GM10847 (cell line): Measurements from ENCODE around the gene TANGO6.

ENCODE experiments used
- POLR2A ChIP-seq: IDR thresholded peaks from 2 replicates; pipeline ENCODE4 v1.6.1; 2011; ENCODE audit not compliant: insufficient read length; ENCODE audit errors: extremely low read depth

TANGO6 gene

DNA sequence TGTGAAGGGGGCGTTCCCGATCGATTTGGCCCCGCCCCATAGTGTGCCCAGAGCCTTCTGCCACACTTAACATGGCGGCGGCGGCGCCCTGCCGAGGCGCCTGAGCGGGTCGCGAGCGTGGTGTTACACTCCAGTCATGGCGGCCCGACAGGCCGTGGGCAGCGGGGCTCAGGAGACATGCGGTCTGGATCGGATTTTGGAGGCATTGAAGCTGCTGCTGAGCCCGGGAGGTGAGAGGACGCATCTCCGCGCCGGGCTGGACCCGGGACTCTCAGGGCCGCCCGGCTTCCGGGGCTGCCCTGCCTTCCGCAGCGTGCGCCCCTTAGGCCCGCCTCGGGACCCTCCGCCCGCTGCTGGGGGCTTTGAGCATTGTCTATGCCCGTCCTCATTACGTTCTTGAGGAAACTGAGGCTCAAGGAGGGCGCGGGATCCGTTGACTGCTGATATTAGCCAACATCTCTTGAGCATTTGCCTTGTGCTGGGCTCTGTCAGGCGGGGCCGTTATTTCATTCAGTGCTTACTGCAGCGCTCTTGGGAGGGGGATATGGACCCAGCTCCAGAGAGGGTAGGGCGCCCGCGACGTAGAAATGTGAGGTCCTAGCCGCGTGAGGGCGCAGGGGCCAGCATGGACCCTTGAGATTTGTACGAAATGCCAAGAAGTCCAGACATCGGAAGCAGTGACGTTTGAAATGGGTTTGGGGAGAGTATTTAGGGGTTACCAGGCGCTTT lies at the start of gene TANGO6:
Gene TANGO6 (plus strand): TSS at position 50 of the 729 bp plus-strand sequence. CDS start 87 bp downstream, at position 137.
- peak; percentile 83 for TF ChIP-seq POLR2A

DNA sequence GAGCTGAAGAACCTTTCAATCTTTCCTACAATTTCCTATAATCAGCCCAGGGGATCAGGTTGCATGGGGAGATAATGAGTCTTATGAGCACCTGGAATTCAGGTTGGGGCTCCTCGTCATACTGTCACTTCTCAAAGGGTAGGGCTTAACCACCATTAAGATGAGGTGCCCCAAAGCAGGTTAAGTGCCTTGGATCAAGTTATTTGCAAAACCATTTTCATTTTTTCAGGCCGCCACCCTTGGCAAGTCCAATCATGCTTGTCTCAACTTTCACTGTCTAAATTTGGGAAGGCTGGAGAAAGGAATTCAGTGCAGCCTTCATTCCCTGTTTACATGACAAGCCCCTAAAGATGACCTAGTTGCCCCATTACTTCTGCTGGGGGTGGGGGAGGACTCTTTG lies 44.9 kb upstream of the TANGO6 start:
- no peak for TF ChIP-seq POLR2A

DNA sequence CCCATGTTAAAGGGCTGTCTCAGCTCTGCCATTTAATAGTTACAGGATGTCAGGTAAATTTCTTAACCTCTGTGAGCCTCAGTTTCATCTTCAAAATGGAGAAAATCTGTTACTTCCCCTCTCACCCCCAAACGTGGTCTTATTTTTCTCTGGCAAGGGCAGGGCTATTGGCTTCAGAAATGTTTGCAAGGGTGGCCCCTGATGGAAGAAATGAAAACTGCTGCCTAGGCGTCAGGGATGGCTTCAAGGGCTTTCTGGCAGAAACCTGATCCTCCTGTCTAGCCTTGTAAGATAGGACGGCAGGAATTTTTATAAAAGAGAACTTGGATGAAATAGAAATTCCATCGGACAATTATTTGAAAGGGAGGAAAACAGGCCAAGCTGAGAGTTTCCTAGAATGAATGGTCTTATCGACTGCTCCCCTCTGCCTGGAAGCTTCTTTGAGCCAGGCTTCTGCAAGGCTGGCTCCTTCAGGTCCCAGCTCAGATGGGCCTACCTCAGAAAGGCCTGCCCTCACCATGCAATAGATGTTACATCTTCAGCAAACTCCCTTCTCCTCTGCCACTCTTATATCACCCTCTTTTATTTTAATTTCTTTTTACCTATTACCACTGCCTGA lies 43.0 kb upstream of the TANGO6 start:
- TF ChIP-seq POLR2A: no peak

DNA sequence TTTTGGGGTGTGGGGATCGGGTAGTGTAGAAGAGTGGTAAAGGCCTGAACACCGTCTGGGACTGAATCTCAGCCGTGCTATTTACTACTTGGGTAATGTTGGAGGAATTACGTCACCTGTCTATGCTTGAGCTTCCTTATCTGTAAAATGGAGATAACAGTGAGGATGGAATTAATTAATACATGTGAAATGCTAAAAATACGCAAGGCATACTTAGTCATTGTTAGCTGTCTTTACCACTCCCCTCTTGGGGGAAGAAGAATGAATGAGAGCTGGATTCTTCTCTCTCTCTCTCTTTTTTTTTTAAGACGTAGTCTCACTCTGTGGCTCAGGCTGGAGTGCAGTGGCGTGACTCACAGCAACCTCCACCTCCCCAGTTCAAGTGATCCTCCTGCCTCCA lies 41.1 kb upstream of the TANGO6 start:
- TF ChIP-seq POLR2A: no peak

DNA sequence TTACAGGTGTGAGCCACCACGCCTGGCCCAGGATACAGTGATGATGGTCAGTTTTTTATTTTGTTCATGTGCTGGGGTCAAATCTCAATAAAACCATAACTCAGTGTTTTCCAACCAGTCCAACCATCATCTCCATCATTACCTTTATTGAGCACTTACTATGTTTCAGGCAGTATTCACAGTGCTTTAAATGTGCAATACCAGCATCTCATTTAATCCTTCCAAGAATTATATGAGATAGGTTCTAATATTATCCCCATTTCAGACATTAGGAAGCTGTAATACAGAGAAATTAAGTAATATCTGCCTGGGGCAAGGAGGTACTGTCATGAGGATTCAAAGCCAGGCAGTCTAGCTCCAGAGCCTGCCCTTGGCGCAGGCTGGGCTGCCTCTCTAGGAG lies 36.9 kb upstream of the TANGO6 start:
- no peak for TF ChIP-seq POLR2A

DNA sequence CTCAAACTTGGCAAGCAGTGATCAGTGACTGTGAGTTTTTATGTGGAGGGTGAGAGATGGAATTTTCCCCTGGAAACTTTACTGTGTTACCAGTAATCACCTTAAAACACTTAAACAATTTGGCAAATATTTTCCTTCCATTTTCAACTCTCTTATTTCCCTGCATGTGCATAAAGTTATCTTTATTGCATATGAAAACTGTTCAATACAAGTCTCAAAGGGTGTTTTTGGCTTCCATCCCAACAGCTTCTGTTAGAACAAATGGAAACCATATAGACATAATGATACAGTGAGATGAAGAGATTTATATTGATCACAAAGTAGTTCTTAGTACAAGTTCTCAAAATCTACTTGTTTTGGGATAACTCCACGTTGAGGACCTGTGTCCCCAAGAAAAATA lies 36.4 kb upstream of the TANGO6 start:
- TF ChIP-seq POLR2A: no peak

DNA sequence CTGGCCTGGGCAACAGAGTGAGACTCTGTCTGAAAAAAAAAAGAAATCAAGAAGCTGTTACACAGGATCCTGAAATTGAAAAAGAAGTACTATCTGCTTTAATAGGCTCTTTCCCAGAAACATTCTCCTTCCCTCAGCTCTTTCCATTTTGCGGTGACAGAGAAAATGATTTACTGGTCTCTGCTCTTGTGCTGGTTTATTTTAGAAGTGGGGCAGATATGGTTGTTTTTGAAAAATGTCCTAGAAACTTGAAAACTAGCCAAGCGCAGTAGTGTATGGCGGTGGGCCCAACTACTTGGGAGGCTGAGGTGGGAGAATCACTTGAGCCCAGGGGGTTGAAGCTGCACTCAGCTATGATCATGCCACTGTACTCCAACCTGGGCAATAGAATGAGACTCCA lies 28.8 kb upstream of the TANGO6 start:
- TF ChIP-seq POLR2A: no peak

DNA sequence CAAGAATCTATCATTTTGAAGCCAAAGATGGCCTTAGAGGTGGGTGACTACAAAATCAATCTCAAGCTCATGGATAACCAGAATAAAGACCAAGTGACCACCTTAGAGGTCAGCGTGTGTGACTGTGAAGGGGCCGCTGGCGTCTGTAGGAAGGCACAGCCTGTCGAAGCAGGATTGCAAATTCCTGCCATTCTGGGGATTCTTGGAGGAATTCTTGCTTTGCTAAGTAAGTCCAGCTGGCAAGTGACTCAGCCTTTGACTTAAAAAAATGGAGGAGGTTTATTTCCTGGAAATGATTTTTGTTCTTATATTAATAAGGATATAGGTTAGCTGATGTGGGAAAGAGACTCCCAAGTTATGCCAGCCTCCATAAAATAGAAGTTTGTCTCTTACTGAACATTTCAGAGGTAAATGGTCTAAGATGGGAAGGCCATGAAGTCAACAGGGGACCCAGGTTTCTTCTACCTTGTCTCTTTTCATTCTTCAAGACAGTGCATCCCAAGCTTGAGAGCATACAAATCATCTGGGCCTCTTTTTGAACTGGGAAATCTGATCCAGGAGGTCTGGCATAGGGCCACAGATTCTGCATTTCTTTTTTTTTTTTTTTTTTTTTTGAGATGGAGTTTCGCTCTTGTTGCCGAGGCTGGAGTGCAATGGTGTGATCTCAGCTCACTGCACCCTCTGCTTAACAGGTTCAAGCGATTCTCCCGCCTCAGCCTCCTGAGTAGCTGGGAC lies 19.8 kb upstream of the TANGO6 start:
- TF ChIP-seq POLR2A: no peak

DNA sequence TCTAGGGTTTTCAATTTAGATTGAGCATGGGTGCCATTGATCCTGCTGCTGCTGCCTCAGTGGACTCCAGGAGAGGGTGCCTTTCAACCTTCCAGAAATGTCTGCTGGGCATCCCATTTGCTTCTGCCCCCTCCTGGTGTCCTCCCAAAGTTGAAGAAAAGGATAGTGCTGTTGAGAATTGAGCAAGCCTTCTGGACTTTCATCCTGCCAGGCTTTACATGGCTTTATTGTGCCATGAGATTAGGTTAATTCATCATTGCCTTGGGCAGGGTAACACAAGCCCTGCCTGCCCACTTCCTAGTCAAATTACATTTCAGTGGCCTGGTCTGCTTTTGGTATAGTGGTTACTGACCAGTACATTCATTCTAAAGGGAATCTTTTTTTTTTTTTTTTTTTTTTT lies 17.9 kb upstream of the TANGO6 start:
- TF ChIP-seq POLR2A: no peak

DNA sequence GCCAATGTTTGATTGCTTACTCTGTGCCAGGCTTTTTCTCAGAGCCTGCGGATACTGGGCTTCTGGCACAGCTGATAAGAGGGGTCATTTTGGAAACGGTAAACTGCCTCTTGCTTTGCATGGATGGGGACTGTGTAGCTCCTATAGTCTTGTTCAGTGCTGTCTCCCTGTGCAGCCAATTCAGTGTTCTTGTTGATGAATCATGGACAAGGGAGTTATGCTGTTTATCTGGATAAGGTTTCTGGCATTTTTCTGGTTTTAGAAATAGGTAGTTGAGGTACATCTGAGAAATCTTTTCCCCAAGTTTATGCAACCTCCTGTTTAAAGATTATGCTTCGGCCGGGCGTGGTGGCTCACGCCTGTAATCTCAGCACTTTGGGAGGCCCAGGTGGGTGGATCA lies 16.7 kb upstream of the TANGO6 start:
- TF ChIP-seq POLR2A: no peak

DNA sequence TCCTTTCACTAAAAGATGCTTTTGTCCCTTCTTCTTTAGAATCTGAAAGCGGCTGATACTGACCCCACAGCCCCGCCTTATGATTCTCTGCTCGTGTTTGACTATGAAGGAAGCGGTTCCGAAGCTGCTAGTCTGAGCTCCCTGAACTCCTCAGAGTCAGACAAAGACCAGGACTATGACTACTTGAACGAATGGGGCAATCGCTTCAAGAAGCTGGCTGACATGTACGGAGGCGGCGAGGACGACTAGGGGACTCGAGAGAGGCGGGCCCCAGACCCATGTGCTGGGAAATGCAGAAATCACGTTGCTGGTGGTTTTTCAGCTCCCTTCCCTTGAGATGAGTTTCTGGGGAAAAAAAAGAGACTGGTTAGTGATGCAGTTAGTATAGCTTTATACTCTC lies 10.1 kb upstream of the TANGO6 start:
- TF ChIP-seq POLR2A: no peak

DNA sequence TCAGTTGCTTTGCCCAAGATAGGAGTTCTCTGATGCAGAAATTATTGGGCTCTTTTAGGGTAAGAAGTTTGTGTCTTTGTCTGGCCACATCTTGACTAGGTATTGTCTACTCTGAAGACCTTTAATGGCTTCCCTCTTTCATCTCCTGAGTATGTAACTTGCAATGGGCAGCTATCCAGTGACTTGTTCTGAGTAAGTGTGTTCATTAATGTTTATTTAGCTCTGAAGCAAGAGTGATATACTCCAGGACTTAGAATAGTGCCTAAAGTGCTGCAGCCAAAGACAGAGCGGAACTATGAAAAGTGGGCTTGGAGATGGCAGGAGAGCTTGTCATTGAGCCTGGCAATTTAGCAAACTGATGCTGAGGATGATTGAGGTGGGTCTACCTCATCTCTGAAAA lies 8.8 kb upstream of the TANGO6 start:
- TF ChIP-seq POLR2A: no peak

DNA sequence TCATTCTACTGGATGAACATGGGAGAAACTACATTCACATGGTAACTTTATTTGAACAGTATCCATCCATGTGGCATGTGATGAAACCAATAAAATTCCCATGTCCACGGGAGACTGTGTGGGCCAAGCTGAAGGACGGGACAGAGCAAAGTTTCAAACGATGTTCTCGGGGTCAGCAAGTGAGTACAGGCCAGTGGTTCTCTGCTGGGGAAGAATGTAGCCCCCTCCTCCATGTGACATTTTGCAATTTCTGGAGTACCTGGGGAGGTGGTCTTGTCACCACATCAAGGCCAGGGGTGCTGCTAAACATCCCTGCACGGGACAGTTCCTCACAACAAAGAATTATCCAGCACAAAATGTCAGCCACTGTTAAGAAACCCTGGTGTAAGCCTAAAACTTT lies 7.4 kb upstream of the TANGO6 start:
- TF ChIP-seq POLR2A: no peak

DNA sequence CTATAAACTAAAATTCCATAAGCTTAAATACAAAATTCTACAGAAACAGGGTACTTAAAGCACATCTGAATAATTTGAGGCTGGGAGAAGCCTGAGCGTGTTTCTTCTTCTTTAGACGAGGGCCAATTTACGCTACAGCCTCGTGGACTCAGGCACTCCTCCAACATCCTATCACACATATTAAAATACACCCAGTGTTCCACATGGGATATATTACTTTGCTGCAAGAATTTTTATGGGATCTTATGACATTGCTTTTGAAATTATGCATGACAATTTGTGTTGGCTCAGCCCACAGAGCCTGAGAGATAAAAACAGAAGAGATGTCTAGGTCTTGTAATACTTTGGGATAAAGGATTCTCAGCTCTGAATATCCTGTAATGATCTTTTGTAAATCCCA lies 3.5 kb upstream of the TANGO6 start:
- TF ChIP-seq POLR2A: no peak

DNA sequence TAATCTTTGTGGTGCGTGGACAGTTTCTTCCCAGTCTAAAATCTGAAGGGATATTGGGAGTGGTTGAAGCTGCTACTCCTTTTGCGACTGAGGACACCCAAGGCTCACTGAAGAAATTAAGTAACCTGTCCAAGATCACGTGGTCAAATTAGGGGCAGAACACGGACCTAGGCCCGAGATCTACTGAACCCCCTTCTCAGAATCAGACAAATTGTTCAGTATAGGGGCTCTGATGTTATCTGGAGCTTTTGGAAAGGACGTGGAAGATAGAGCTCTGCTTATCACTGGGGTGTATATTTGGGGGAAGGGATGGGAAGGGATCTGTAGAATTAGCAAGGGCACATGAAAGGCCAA lies 857 bp downstream of the TANGO6 start:
- no peak for TF ChIP-seq POLR2A

DNA sequence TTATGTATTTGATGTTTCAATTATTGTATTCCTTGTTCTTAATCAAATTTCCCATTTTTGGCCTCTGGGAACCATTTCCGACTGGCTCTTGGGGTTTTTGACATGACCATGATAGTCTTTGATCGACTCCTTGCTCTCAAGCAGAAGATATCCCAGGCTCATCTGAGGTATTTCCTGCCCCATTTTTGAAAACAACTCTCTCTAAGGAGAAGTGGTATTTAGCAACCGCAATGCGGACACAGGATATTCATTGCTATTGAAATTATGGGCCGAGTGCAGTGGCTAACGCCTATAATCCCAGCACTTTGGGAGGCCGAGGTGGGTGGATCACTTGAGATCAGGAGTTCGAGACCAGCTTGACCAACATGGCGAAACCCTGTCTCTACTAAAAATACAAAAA lies 5.5 kb downstream of the TANGO6 start:
- no peak for TF ChIP-seq POLR2A

DNA sequence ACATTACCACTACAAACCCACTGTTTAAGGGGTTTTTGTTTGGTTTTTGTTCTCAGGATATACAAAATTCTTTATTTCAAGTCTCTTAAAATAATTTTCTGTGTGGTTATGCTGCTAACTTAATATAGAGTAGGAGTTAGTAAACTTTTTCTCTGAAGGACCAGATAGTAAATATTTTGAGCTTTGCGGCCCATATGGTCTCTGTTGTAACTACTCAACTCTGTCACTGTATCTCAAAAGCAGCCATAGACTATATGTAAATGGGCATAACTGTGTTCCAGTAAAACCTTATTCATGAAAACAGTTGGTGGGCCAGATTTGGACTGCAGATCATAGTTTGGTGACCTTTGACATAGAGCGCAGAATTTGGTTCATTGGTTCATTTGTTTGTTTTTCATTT lies 7.2 kb downstream of the TANGO6 start:
- TF ChIP-seq POLR2A: no peak

DNA sequence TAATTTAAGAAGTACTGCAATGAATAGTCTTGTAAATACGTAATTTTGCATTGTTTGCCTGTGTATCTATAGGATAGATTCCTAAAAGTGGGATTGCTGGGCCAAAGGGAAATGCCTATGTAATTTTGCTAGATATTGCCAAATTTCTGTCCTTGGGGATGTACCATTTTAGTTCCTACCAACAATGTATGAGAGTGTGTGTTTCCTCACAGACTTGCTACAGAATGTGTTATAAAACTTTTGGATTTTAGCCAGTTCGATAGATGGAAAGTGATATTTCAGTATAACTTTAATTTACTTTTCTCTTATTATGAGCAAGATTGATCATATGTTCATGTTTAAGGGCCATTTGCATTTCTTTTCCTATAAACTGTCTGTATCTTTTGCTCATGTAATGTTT lies 8.3 kb downstream of the TANGO6 start:
- no peak for TF ChIP-seq POLR2A
